ENCODE data around the gene UBASH3A.

Gene UBASH3A

GRCh38 chr21:42471716-42472330 is 68.1 kb downstream of the UBASH3A start:
- DNase-seq, result peak; percentile 32

GRCh38 chr21:42472521-42472920 is 68.8 kb downstream of the UBASH3A start:
- DNase-seq, result peak; percentile 22

GRCh38 chr21:42473498-42474042 is 69.9 kb downstream of the UBASH3A start:
- DNase-seq, result peak; percentile 42

- peak; percentile 42 for DNase-seq
Measured at GRCh38 chr21:42474043-42474831, 70.5 kb downstream of the UBASH3A start.

- peak; percentile 36 for DNase-seq
Measured at GRCh38 chr21:42475036-42475435, 71.3 kb downstream of the UBASH3A start.

GRCh38 chr21:42475526-42476387 is 72.1 kb downstream of the UBASH3A start:
- no peak for DNase-seq

- no peak for DNase-seq
Measured at GRCh38 chr21:42476388-42477331, 73.0 kb downstream of the UBASH3A start.

GRCh38 chr21:42478504-42478903 is 74.8 kb downstream of the UBASH3A start:
- DNase-seq, result no peak

GRCh38 chr21:42479582-42479981 is 75.9 kb downstream of the UBASH3A start:
- DNase-seq, result no peak

- no peak for DNase-seq
Measured at GRCh38 chr21:42480736-42481135, 77.0 kb downstream of the UBASH3A start.

GRCh38 chr21:42481169-42481568 is 77.5 kb downstream of the UBASH3A start:
- no peak for DNase-seq

- DNase-seq, result no peak
Measured at GRCh38 chr21:42484966-42485365, 81.3 kb downstream of the UBASH3A start.

GRCh38 chr21:42486072-42486471 is 82.4 kb downstream of the UBASH3A start:
- DNase-seq, result no peak

- DNase-seq, result no peak
Measured at GRCh38 chr21:42486531-42486930, 82.8 kb downstream of the UBASH3A start.

GRCh38 chr21:42489006-42489563 is 85.4 kb downstream of the UBASH3A start:
- no peak for DNase-seq

GRCh38 chr21:42489991-42490390 is 86.3 kb downstream of the UBASH3A start:
- no peak for DNase-seq

GRCh38 chr21:42490720-42491119 is 87.0 kb downstream of the UBASH3A start:
- DNase-seq, result no peak

- no peak for DNase-seq
Measured at GRCh38 chr21:42491328-42491727, 87.6 kb downstream of the UBASH3A start.

GRCh38 chr21:42492201-42492600 is 88.5 kb downstream of the UBASH3A start:
- DNase-seq, result no peak

GRCh38 chr21:42493109-42494060 is 89.7 kb downstream of the UBASH3A start:
- no peak for DNase-seq

- no peak for DNase-seq
Measured at GRCh38 chr21:42495027-42495426, 91.3 kb downstream of the UBASH3A start.

Data from activated CD8-positive, alpha-beta memory T cell treated with anti-CD3 and anti-CD28 coated beads, Interleukin-2, amount 50 U/mL, for 48 hours (primary cell).